HG03342 (cell line): ENCODE results near the gene ZSCAN22.
A peak's percentile ranks its signal among the peaks of the same experiment; 100 is the strongest.
"Not testable (repeated sequence)": the region's sequence is repeated elsewhere in the genome, so short reads cannot be mapped to it uniquely, and the experiment has no call there.

Source experiments
- ATAC-seq: cut with Tn5 transposase; IDR thresholded peaks from one replicate; pipeline ENCODE4 v1.9.1; 2021; ENCODE audit warnings: mild to moderate bottlenecking, moderate library complexity; ENCODE audit not compliant: unreplicated experiment

ZSCAN22 gene

DNA sequence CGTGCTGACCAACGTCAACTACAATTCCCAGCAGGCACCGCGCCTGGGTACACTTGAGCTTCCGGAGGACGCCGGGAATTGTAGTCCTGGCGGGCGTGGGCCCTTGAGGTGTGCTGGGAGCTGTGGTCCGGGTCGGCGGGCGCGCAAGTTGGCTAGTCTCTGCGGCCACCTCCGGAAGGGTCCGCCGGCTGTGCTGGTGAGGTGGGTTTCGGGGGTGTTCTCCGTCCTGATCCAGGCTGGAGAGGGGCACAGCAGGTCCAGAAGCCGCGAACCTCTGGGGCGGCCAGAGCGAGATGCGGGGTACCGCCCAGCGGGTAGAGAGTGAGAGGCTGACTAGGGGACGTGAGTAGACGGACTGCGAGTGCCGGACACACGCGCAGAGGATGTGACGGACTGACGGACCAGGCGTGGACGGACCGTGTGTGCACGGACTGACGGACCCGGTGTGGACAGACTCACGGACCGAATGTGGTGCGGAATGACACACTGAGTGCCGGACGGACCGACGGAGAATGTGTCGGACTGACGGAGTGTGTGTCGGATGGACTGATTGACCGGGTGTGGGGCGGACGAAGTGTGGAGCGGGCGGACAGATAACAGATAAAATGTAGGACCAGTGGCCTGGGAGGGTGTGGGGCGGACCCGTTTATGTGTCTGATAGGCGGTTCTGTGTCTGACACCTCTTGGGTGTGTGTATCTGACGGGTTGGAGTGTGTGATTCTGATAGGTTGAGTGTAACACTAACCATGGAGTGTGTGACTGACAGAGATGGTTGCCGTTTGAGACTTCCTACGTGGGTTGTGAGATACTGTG, at the start of gene ZSCAN22:
ZSCAN22 (plus strand) TSS at position 81 of the 813 bp plus-strand sequence. CDS start 7,809 bp downstream, outside the sequence.
- ATAC-seq, result peak; percentile 85

DNA sequence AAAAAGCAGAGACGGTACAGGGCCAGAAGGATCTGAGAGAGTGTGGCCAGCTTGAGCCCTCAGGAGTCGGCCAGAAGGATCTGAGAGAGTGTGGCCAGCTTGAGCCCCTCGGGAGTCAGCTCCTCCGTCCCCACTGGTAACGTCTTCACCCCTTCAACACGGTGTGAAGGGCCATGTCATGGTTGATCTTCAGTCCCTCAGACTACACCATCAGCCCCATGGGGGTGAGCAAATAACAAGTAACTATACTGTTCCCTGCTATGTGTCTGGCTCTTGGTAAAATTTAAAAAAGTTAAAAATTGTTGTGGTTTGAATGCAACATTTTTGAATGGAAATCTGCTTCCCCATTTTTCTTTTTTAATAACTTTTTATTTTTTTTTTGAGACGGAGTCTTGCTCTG, 49.6 kb upstream of the ZSCAN22 start:
- no peak for ATAC-seq

DNA sequence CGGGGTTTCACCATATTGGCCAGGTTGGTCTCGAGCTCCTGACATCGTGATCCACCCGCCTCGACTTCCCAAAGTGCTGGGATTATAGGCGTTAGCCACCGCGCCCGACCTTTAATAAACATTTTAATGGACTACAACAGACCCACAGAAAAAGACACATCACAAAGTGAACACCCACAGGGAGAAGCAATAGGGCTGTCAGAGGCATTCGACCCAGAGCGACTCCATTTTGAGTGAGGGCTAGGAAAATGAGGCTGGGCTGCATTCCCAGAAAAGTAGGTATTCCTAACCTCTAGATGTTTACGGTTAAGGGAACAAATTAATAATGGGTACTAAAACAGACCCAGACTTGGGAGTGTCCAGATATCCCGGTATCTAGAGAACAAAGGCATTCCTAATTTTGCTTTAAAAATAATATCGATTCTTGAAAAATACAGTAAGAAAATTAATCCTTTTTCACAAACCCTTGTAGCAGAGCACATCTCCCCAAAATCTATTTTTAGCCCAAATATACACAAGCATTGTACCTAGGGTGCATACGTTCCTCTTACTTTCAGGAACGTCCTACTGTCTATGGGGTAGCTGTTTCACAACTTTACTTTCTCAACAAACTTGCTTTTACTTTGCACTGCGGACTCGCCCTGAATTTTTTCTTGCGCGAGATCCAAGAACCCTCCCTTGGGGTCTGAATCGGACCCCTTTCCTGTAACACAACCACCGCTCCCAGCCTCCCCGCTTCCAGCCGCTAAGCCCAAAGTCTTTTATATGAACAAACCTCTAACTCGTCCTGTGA, 48.9 kb upstream of the ZSCAN22 start:
- ATAC-seq, result no peak

DNA sequence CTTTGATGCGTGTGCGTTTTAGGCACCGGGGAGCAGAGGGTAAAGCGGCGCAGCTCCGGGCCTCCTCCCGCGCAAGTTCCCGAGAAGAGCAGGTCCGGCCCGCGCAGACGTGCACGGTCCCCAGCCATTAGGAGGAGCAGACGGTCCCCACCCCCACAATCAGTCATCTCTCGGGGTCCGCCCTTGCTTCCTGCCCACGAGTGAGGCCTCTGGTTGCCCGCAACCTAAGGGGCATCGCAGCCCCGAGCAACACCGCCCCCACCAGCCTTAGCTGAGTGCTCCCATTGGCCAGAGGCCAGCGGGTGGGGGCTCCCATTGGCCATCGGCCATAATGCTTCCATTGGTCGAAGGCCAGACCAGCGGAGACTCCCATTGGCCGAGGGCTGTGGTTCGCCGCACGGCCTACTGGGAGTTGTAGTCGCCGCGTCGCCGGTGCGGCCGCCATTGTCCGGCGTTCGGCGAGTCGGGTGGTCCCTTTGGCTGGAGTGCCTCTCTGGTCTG, 48.2 kb upstream of the ZSCAN22 start, which contains the start of gene ZNF8:
ZNF8 (plus strand) TSS at position 415 of the 501 bp plus-strand sequence. CDS start 127 bp downstream, outside the sequence.
- peak; percentile 94 for ATAC-seq

DNA sequence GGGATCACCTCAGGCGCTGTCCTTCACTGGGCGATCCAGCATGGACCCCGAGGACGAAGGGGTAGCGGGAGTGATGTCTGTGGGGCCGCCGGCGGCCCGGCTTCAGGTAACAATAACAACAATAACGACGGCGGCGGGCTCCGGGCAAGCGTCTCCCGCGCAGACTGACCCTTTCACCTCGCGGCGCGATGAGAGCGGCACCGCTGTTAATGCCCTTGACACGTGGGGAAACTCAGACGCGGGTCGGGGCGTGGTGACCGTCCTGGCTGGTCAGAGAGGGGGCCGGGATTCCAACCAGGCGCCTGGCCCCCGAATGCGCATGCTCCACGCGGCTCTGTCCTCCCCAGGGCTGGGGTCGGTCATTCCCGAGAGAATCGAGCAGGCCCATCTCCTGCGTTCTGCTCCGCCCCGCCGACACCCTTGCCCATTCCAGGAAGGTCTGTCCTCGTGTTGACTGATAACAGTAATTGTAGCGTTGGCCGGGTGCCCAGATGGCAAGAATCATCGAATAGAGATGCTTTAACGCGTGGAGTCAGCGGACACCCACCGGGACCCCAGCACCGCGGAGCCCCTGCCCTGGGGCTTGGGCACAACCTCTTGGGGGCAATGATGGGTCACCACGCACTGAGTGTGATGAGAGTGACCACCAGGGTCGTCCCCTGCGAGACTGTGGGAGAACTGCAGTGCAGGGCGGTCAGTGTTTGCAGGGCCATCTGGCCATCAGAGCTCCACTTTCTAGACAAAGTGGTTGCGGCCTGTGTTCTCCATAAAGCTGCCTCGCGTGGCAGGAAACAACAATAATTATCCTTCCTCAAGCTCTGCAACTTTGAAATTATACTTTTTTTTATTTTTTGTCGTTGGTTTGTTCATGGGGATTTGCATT, 47.5 kb upstream of the ZSCAN22 start:
- ATAC-seq, result peak; percentile 18

DNA sequence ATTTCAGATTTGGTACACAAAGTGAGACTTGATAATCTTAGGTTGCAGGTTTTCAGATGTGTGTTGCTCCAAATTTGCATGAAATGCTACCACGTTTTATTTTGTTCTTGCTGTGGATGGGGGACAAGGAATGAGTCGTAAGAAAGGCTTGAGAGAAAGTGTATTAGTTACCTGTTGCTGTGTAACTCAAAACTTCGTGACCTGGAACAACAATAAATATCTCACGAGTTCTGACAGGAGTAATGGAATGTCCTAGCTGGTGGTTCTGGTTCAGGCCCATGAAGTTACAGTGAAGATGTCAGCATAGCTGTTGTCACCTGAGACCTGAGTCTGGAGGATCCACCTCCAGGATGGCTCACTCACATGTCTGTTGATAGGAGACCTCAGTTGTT, 46.9 kb upstream of the ZSCAN22 start:
- ATAC-seq, result no peak

DNA sequence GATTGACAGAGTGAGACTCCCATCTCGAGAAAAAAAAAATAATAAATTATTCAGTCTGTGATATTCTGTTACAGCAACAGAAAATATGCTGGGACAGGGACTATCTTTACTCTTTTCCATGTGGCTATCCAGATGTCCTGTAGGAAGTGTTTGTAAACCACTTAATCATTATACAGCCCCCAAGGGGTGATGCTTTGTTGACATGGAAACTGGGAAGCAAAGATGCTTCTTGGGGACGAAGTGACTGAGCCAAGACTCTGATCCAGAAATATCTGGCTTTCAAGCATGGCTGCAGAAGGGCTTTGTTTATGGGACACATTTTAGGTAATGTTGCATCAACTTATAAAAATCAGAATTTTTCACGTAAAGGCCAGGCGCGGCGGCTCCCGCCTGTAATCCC, 42.6 kb upstream of the ZSCAN22 start:
- ATAC-seq, result no peak

DNA sequence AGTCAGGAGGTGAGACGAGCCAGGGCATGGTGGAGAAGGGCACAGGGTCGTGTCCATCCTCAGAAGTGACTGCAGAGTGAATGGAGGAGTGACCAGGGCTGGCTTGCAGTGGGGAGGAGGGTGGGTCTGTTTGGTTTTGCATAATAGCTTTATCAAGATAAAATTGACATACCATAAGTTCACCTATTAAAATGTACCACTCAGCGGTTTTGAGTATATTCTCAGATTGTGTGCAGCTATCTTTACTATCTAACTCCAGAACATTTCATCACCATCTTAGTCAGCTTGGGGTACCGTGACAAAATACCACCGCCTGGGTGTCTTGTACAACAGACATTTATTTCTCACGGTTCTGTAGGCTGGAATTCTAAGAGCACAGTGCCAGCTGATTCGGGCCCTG, 34.9 kb upstream of the ZSCAN22 start:
- ATAC-seq, result no peak

DNA sequence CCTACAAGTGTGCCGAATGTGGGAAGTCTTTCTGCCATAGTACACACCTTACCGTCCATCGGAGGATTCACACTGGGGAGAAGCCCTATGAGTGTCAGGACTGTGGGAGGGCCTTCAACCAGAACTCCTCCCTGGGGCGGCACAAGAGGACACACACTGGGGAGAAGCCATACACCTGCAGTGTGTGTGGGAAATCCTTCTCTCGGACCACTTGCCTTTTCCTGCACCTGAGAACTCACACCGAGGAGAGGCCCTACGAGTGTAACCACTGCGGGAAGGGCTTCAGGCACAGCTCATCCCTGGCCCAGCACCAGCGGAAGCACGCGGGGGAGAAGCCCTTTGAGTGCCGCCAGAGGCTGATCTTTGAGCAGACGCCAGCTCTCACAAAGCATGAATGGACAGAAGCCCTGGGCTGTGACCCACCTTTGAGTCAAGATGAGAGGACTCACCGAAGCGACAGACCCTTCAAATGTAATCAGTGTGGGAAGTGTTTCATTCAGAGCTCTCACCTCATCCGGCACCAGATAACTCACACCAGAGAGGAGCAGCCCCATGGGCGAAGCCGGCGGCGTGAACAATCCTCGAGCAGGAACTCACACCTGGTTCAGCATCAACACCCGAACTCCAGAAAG, 31.9 kb upstream of the ZSCAN22 start:
- no peak for ATAC-seq

DNA sequence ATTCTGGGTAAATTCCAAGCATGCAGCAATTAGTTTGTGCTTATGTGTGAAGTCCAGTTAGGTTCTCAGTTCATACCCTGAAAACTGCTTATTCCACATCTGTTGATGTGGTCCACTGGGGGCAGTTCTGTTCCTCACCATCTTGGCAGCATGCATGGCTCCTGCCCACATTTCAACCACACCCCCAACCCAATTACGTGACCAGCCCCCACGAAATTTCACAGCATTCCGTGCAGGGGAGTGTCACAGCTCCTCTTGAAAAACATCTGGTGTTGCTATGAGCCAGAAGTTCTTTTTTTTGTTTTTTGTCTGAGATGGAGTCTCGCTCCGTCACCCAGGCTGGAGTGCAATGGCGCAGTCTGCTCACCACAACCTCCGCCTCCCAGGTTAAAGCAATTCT, 30.7 kb upstream of the ZSCAN22 start:
- ATAC-seq, result no peak

DNA sequence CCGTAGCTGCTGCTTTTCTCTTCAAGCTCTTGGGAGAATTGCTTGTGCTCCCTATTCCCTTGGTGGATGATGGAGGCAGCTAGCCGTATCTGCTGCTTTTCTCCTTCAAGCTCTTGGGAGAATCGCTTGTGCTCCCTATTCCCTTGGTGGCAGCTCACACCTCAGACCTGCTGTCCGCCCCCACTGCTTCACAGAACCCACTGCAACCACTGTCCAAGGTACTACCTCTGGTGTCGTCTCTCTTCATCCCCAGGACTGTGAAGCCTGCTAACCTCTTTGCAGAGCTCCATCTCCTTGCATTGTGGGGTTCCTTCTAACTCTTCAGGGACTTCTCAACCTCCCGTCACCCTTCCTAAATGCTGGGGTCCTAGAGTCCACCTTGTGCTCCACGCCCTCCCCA, 26.2 kb upstream of the ZSCAN22 start:
- no peak for ATAC-seq

DNA sequence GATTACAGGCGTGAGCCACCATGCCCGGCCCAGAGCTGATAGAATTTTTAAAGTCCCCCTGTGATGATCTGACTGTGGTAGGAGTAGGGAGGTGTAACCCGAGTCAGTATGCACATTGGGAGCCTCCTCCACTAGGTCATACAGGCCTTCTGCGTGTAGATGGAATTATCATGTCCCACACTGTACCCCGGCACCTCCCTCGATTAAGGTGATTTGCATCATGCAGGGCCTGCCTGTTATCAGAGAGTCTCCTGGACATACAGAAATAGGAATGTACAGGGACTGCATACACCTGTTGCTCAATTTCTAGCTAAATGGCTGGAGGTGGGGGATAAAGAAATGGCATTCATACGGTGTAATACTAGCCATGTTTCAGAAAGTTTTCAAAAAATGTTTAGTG, 22.5 kb upstream of the ZSCAN22 start:
- no peak for ATAC-seq

DNA sequence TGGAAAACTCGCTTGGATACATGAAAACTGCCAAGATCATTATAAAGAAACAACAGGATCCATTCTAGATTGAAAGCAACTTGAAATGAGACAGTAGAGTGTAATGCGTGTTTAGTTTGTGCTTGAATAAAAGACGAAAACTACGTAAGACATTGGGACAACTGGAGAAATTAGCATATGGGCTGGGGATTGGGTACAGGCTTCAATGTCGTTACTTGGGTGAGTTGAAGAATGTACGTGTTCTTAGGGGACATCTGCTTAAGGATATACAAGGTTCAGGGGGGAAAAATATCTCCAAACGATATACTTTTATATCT, 22.1 kb upstream of the ZSCAN22 start:
- ATAC-seq, result peak; percentile 12

DNA sequence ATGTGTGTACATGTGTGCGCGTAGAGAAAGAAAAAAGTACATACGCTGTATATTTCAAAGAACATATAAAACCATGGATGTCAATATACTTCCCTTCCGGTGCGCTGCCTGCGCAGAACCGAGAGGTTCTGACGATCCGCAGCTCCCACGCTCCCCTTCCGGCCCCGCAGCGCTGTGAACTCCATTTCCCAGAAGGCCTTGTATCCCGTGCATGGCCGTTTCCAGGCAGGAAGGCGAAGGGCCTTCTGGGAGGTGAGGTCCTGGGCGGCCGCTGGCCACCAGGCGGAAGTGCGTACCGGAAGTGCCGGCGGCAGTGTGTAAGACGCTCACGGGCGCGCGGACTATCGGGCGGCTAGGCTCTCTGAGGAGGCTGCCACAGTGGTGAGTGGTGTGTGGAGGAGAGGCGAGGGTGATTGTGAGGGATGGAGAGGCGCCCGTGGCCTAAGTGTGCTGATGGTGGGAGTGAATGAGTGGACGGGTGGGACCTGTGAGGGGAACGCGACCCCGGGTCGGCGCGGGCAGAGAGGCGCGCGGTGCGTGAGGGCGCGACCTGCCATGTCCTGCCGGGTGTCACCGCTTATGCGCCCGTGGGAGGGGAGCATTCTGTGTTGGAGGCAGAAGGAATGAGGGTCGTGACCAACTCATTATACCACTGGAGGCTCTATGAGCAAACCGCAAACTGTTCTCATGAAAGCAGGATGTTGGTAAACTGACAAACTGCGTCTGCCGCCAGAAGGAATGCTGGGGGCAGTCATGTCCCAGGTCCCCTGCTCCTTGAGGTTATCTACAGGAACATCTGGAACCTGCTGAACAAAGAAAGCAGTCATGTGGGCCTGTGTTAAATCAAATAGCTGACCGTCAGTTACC, 21.5 kb upstream of the ZSCAN22 start, which contains the start of gene ERVK3-1:
ERVK3-1 (plus strand) TSS at position 313 of the 867 bp plus-strand sequence. CDS start 6,792 bp downstream, outside the sequence.
- ATAC-seq, result peak; percentile 94

DNA sequence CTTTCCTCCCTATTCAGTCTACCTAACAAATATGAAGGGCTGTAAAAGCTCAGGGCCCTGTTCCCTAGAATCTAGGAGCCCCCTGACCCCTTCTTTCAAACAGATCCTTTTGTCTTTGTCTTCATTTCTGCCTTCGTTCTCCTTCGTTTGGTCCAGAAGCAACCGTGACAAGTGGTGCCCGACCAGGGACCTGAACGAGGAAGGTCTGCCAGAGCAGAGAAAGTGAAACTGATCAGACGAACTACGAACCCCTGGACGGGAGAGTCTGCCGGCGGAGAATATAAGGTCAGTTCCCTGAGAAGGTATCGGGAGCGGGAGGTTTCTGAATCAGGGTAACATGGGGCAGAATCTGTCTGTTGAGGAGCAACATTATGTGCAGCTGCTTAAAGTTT, 20.9 kb upstream of the ZSCAN22 start:
- ATAC-seq, result no peak

DNA sequence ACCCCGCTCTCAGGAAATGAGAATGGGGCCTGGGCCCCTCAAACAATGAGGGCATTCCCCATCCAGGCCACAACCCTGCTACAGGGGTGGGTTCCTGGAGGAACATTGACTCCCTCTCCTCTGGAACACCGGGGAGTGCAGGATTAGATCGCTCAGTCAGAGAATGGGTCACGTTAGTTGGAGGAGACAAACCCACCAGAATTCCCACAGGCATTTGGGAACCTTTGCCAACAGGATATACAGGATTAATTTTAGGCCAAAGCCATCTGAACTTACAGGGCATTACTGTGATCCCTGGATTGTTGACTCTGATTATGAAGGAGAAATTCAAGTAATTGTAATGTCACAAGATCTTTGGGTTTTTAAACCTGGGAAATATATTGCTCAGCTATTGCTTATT, 19.1 kb upstream of the ZSCAN22 start:
- no peak for ATAC-seq

DNA sequence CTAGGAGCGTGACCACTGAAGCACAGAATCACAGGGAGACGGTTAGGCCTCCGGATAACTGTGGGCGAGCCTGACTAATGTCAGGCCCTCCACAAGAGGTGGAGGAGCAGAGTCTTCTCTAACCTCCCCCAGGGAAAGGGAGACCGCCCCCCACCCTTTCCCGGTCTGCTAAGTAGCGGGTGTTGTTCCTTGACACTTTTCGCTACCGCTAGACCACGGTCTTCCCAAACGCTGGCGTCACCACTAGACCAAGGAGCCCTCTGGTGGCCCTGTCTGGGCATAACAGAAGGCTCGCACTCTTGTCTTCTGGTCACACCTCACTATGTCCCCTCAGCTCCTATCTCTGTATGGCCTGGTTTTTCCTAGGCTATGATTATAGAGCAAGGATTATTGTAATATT, 16.1 kb upstream of the ZSCAN22 start:
- not testable (repeated sequence) for ATAC-seq

DNA sequence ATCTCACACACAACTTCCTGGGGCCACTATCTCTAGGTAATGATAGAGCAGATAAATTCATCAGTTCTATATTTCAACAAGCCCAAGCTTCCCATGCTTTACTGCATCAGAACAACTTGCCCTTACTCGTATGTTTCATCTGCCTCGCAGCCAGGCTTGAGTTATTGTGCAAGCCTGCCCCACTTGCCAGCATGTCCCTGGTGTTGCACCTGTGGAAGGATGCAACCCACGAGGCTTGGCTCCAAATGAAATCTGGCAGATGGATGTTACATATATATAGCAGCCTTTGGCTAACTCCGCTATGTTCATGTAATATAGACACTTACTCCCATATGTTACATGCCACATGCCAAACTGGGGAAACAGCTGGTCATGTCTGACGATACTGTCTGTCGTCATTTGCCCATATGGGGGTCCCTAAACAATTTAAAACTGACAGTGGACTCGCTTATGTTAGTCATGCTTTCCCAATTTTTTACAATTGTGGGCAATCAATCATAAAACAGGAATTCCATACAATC, 15.4 kb upstream of the ZSCAN22 start:
- ATAC-seq, result no peak

DNA sequence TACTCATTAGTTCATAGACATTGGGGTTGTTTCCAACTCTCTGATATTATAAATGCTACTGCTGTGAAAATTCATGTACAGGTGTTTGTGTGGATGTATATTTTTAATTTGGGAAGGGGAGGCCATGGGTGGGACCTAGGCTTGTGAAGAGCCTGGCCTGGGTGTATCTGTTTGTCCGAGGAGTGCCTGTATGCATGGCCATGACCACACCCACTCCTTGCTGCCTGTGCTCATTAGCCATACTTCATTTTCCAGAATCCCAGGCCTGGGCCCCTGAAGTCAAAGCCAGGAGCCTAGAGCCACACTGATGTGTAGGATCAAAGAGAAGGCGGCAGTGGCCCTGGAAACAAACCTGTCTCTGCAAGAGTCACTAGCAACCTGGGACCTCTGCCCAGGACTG, 11.2 kb upstream of the ZSCAN22 start:
- no peak for ATAC-seq
